HEK293 (cell line): Measurements from ENCODE around the gene DKK3.

Experiments
- CTCF ChIA-PET: fragments of 350-600 bp; formaldehyde crosslinking; extraction: SDS; loops from one replicate; lab custom pipeline; 2021; ENCODE audit warnings: antibody characterized with exemption; lab: Yijun Ruan, JAX
- POLR2A ChIA-PET: fragments of 300-600 bp; formaldehyde crosslinking; extraction: SDS; loops from one replicate; lab custom pipeline; 2020; ENCODE audit warnings: antibody characterized with exemption, inconsistent platforms; lab: Yijun Ruan, JAX
- H3K27ac ChIP-seq: fragments of 200-500 bp; sonication (Bioruptor generic); 2 replicates; pipeline ENCODE4 v1.5.1; 2014; ENCODE audit warnings: low read depth, low read length, control low read depth, inconsistent platforms; ENCODE audit errors: extremely low read depth
- H3K36me3 ChIP-seq, 2 experiments: fragments of 200-500 bp in 1 of 2; sonication (Bioruptor generic) in 1 of 2; 1 replicate in 1 of 2; 2 replicates in 1 of 2; pipeline ENCODE4 v1.5.1; 2014 to 2017; ENCODE audit warnings: inconsistent platforms in 2 of 2, low read length in 2 of 2; ENCODE audit not compliant: control insufficient read depth in 2 of 2, insufficient read depth in 1 of 2
- H3K4me1 ChIP-seq: fragments of 200-500 bp; sonication (Bioruptor generic); 2 replicates; pipeline ENCODE4 v1.5.1; 2014; ENCODE audit warnings: mild to moderate bottlenecking, low read length, inconsistent platforms; ENCODE audit not compliant: control insufficient read depth, insufficient read depth
- H3K4me3 ChIP-seq: 2 replicates; pipeline ENCODE4 v1.5.1; 2011; ENCODE audit warnings: low read depth, mild to moderate bottlenecking, control low read depth, low read length, moderate library complexity
- H3K9me3 ChIP-seq: fragments of 200-500 bp; sonication (Bioruptor generic); 2 replicates; pipeline ENCODE4 v1.5.1; 2014; ENCODE audit warnings: low read depth, low read length, inconsistent platforms; ENCODE audit not compliant: control insufficient read depth, insufficient read depth
- BCL11A ChIP-seq: fragments of 450-650 bp; formaldehyde crosslinking; IDR thresholded peaks from 2 replicates; pipeline ENCODE4 v1.5.1; 2016; ENCODE audit warnings: low read depth, missing biosample characterization, missing genetic modification characterization
- IKZF3 ChIP-seq: fragments of 450-650 bp; IDR thresholded peaks from 2 replicates; pipeline ENCODE4 v1.5.0; 2018; ENCODE audit warnings: missing biosample characterization, mild to moderate bottlenecking, missing genetic modification characterization, moderate library complexity
- PRDM1 ChIP-seq: fragments of 450-650 bp; formaldehyde crosslinking; IDR thresholded peaks from 2 replicates; pipeline ENCODE4; 2016; ENCODE audit warnings: missing biosample characterization, missing genetic modification characterization
- PRDM6 ChIP-seq: fragments of 450-650 bp; formaldehyde crosslinking; IDR thresholded peaks from 2 replicates; pipeline ENCODE4 v1.5.1; 2017; ENCODE audit warnings: missing biosample characterization, missing genetic modification characterization
- REPIN1 ChIP-seq: fragments of 450-650 bp; formaldehyde crosslinking; IDR thresholded peaks from 2 replicates; pipeline ENCODE4 v1.5.1; 2017; ENCODE audit warnings: missing biosample characterization, missing genetic modification characterization, low read depth
- YY2 ChIP-seq: fragments of 450-650 bp; formaldehyde crosslinking; IDR thresholded peaks from 2 replicates; pipeline ENCODE4 v1.5.1; 2016; ENCODE audit warnings: missing biosample characterization, missing genetic modification characterization
- ZBTB49 ChIP-seq: fragments of 450-650 bp; formaldehyde crosslinking; IDR thresholded peaks from 2 replicates; pipeline ENCODE4 v1.5.1; 2016; ENCODE audit warnings: missing biosample characterization, missing genetic modification characterization, low read depth
- ZNF133 ChIP-seq: fragments of 450-650 bp; formaldehyde crosslinking; IDR thresholded peaks from 2 replicates; pipeline ENCODE4 v1.5.1; 2016; ENCODE audit warnings: missing biosample characterization, missing genetic modification characterization
- ZNF138 ChIP-seq: fragments of 450-650 bp; formaldehyde crosslinking; IDR thresholded peaks from 2 replicates; pipeline ENCODE4 v1.5.1; 2016; ENCODE audit warnings: missing biosample characterization, missing genetic modification characterization, borderline replicate concordance
- ZNF155 ChIP-seq: fragments of 450-650 bp; formaldehyde crosslinking; IDR thresholded peaks from 2 replicates; pipeline ENCODE4 v1.5.1; 2016; ENCODE audit warnings: missing biosample characterization, missing genetic modification characterization
- ZNF169 ChIP-seq: fragments of 450-650 bp; formaldehyde crosslinking; IDR thresholded peaks from 2 replicates; pipeline ENCODE4 v1.5.1; 2016; ENCODE audit warnings: missing biosample characterization, missing genetic modification characterization
- ZNF214 ChIP-seq: fragments of 450-650 bp; formaldehyde crosslinking; IDR thresholded peaks from 2 replicates; pipeline ENCODE4 v1.5.1; 2017; ENCODE audit warnings: missing biosample characterization, mild to moderate bottlenecking, missing genetic modification characterization, borderline replicate concordance
- ZNF292 ChIP-seq: fragments of 450-650 bp; formaldehyde crosslinking; IDR thresholded peaks from 2 replicates; pipeline ENCODE4 v1.5.1; 2016; ENCODE audit warnings: low read depth, missing biosample characterization, missing genetic modification characterization, borderline replicate concordance
- ZNF324 ChIP-seq: fragments of 450-650 bp; formaldehyde crosslinking; IDR thresholded peaks from 2 replicates; pipeline ENCODE4 v1.5.1; 2016; ENCODE audit warnings: missing biosample characterization, missing genetic modification characterization
- ZNF335 ChIP-seq: fragments of 450-650 bp; formaldehyde crosslinking; conservative IDR thresholded peaks from 2 replicates; pipeline ENCODE4 v1.5.1; 2016; ENCODE audit warnings: missing biosample characterization, missing genetic modification characterization
- ZNF341 ChIP-seq: fragments of 450-650 bp; formaldehyde crosslinking; IDR thresholded peaks from 2 replicates; pipeline ENCODE4; 2016; ENCODE audit warnings: low read depth, missing biosample characterization, missing genetic modification characterization
- ZNF350 ChIP-seq: fragments of 450-650 bp; formaldehyde crosslinking; IDR thresholded peaks from 2 replicates; pipeline ENCODE4 v1.5.0; 2017; ENCODE audit warnings: missing biosample characterization, mild to moderate bottlenecking, missing genetic modification characterization
- ZNF366 ChIP-seq: fragments of 450-650 bp; formaldehyde crosslinking; conservative IDR thresholded peaks from 2 replicates; pipeline ENCODE4 v1.5.1; 2016; ENCODE audit warnings: missing biosample characterization, missing genetic modification characterization
- ZNF433 ChIP-seq: fragments of 450-650 bp; formaldehyde crosslinking; IDR thresholded peaks from 2 replicates; pipeline ENCODE4 v1.5.1; 2016; ENCODE audit warnings: missing biosample characterization, missing genetic modification characterization, low read depth
- ZNF473 ChIP-seq: fragments of 450-650 bp; formaldehyde crosslinking; IDR thresholded peaks from 2 replicates; pipeline ENCODE4 v1.5.1; 2017; ENCODE audit warnings: missing biosample characterization, missing genetic modification characterization
- ZNF544 ChIP-seq: fragments of 450-650 bp; formaldehyde crosslinking; IDR thresholded peaks from 2 replicates; pipeline ENCODE4 v1.5.0; 2017; ENCODE audit warnings: missing biosample characterization, missing genetic modification characterization
- ZNF558 ChIP-seq: fragments of 450-650 bp; formaldehyde crosslinking; IDR thresholded peaks from 2 replicates; pipeline ENCODE4 v1.5.1; 2016; ENCODE audit warnings: missing biosample characterization, missing genetic modification characterization
- ZNF621 ChIP-seq: fragments of 450-650 bp; formaldehyde crosslinking; IDR thresholded peaks from 2 replicates; pipeline ENCODE4 v1.5.1; 2017; ENCODE audit warnings: missing biosample characterization, missing genetic modification characterization
- ZNF626 ChIP-seq: fragments of 450-650 bp; sonication (Bioruptor Pico); formaldehyde crosslinking; IDR thresholded peaks from 2 replicates; pipeline ENCODE4 v1.5.1; 2018; ENCODE audit warnings: missing biosample characterization, missing genetic modification characterization, inconsistent platforms
- ZNF664 ChIP-seq: fragments of 450-650 bp; formaldehyde crosslinking; IDR thresholded peaks from 2 replicates; pipeline ENCODE4 v1.5.1; 2016; ENCODE audit warnings: missing biosample characterization, missing genetic modification characterization
- ZNF701 ChIP-seq: fragments of 450-650 bp; formaldehyde crosslinking; IDR thresholded peaks from 2 replicates; pipeline ENCODE4 v1.5.1; 2016; ENCODE audit warnings: missing biosample characterization, missing genetic modification characterization
- ZNF747 ChIP-seq: fragments of 450-650 bp; formaldehyde crosslinking; IDR thresholded peaks from 2 replicates; pipeline ENCODE4 v1.5.1; 2016; ENCODE audit warnings: missing biosample characterization, missing genetic modification characterization
- ZNF768 ChIP-seq: fragments of 450-650 bp; formaldehyde crosslinking; IDR thresholded peaks from 2 replicates; pipeline ENCODE4 v1.5.1; 2018; ENCODE audit warnings: missing biosample characterization, mild to moderate bottlenecking, missing genetic modification characterization
- ZNF830 ChIP-seq: fragments of 450-650 bp; IDR thresholded peaks from 2 replicates; pipeline ENCODE4 v1.5.0; 2018; ENCODE audit warnings: missing biosample characterization, missing genetic modification characterization, low read depth, mild to moderate bottlenecking, moderate library complexity
- ZNF837 ChIP-seq: fragments of 450-650 bp; formaldehyde crosslinking; IDR thresholded peaks from 2 replicates; pipeline ENCODE4 v1.5.1; 2016; ENCODE audit warnings: missing biosample characterization, missing genetic modification characterization
- TF ChIP-seq, protein P1 (sequence below): fragments of 450-650 bp; formaldehyde crosslinking; IDR thresholded peaks from 2 replicates; pipeline ENCODE4 v1.5.1; 2017; ENCODE audit warnings: missing biosample characterization, mild to moderate bottlenecking, missing genetic modification characterization, moderate library complexity

The DKK3 gene

GRCh38 chr11:12020546-12020945, 12.1 kb upstream of the DKK3 start:
- Histone ChIP-seq H3K27ac (no peak overlapping the region), H3K9me3 (no peaks in the 10 kb centered on the region), H3K36me3 (no peaks in the 10 kb centered on the region), H3K4me3 (no peak overlapping the region), H3K4me1 (no peaks in the 10 kb centered on the region)
- ChIA-PET POLR2A (no interaction called here), CTCF (interaction anchor here (1.2 kb wide), 1 partner anchor 11 kb away, joined by 3 read pairs; no protein-coding TSS in a partner anchor)
- TF ChIP-seq ZNF830 (tag by site-specific recombination), result no peak
- no peak for TF ChIP-seq ZNF837 (tag by site-specific recombination)
- TF ChIP-seq ZNF433 (tag by site-specific recombination), result no peak
- no peak for TF ChIP-seq ZNF626 (tag by site-specific recombination)
- no peak for TF ChIP-seq ZNF558
- no peak for TF ChIP-seq ZNF768 (tag by site-specific recombination)
- no peak for TF ChIP-seq ZNF138 (tag by site-specific recombination)
- TF ChIP-seq ZNF664 (tag by site-specific recombination), result no peak
- TF ChIP-seq ZNF214 (tag by site-specific recombination), result no peak
- TF ChIP-seq ZNF366 (tag by site-specific recombination), result no peak
- TF ChIP-seq ZNF292 (tag by site-specific recombination), result no peak
- no peak for TF ChIP-seq ZNF324
- TF ChIP-seq PRDM6 (tag by site-specific recombination), result no peak
- TF ChIP-seq ZNF350 (tag by site-specific recombination), result no peak
- no peak for TF ChIP-seq IKZF3 (tag by site-specific recombination)
- no peak for TF ChIP-seq ZNF621 (tag by site-specific recombination)
- TF ChIP-seq ZNF133 (tag by site-specific recombination), result no peak
- no peak for TF ChIP-seq ZNF335 (tag by site-specific recombination)

DNA sequence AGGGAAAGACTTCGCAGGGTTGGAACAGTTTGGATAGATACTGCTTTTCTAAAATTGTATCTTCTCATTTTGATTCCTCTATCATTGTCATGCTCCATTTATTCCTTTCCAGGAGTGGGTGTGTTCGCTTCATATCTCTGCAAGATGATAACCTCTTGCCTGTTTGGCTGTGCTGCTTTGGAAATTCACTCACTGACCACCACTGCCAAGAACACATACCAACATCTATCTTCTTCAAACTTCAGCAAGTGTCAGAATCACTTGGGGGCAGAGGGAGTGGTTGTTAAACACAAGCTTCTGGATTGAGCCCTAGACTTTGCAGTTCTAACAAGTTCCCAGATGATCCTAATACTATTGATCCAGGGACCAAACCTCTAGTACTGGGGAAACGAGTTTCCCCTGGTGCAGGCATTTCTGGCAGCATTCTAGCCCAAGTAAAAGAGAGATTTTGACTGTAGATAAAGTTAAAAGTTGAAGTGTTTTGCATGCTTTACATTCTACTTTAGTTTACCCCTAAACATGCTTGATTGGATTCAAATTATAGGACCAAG, 11.5 kb upstream of the DKK3 start:
- H3K4me3 ChIP-seq, result no peak overlapping the region
- CTCF ChIA-PET, result interaction anchor here (1.2 kb wide), 1 partner anchor 10 kb away, joined by 3 read pairs; no protein-coding TSS in a partner anchor
- H3K9me3 ChIP-seq, result no peaks in the 10 kb centered on the region
- no peak overlapping the region for H3K27ac ChIP-seq
- TF ChIP-seq ZNF747 (tag by site-specific recombination) (no peak), ZNF621 (tag by site-specific recombination) (no peak), BCL11A (tag by site-specific recombination) (no peak), REPIN1 (tag by site-specific recombination) (no peak), ZNF341 (tag by site-specific recombination) (no peak), PRDM1 (no peak), ZNF701 (tag by site-specific recombination) (no peak), YY2 (no peak), ZNF155 (no peak), ZNF544 (tag by site-specific recombination) (no peak), ZNF558 (no peak), ZBTB49 (no peak), ZNF169 (no peak), ZNF473 (tag by site-specific recombination) (no peak)
- TF ChIP-seq, protein P1, sequence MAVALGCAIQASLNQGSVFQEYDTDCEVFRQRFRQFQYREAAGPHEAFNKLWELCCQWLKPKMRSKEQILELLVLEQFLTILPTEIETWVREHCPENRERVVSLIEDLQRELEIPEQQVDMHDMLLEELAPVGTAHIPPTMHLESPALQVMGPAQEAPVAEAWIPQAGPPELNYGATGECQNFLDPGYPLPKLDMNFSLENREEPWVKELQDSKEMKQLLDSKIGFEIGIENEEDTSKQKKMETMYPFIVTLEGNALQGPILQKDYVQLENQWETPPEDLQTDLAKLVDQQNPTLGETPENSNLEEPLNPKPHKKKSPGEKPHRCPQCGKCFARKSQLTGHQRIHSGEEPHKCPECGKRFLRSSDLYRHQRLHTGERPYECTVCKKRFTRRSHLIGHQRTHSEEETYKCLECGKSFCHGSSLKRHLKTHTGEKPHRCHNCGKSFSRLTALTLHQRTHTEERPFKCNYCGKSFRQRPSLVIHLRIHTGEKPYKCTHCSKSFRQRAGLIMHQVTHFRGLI (tag by site-specific recombination), result no peak
- TF ChIP-seq, all 188 proteins: peak for 0
- POLR2A ChIA-PET, result no interaction called here
- H3K4me1 ChIP-seq, result no peaks in the 10 kb centered on the region
- H3K36me3 ChIP-seq, result no peaks in the 10 kb centered on the region
